ENCODE results near the gene ODC1.
A peak's percentile ranks its signal among the peaks of the same experiment; 100 is the strongest.
"Not testable (repeated sequence)": the region's sequence is repeated elsewhere in the genome, so short reads cannot be mapped to it uniquely, and the experiment has no call there.

ODC1 gene

GRCh38 chr2:10477443-10478297 is 29.5 kb upstream of the ODC1 start:
- no peak for DNase-seq

- no peak for DNase-seq
Measured at GRCh38 chr2:10476723-10477442, 28.8 kb upstream of the ODC1 start.

- DNase-seq: no peak
Measured at GRCh38 chr2:10475811-10476660, 27.9 kb upstream of the ODC1 start.

- DNase-seq: no peak
Measured at GRCh38 chr2:10475221-10475722, 27.1 kb upstream of the ODC1 start.

GRCh38 chr2:10473121-10473756 is 25.1 kb upstream of the ODC1 start:
- DNase-seq: no peak

GRCh38 chr2:10471955-10472354 is 23.8 kb upstream of the ODC1 start:
- no peak for DNase-seq

GRCh38 chr2:10471046-10471571 is 23.0 kb upstream of the ODC1 start:
- no peak for DNase-seq

GRCh38 chr2:10469955-10470608 is 22.0 kb upstream of the ODC1 start:
- DNase-seq: no peak

- DNase-seq: no peak
Measured at GRCh38 chr2:10469301-10469700, 21.2 kb upstream of the ODC1 start.

- no peak for DNase-seq
Measured at GRCh38 chr2:10467401-10467800, 19.3 kb upstream of the ODC1 start.

GRCh38 chr2:10466801-10467200 is 18.7 kb upstream of the ODC1 start:
- DNase-seq: no peak

- no peak for DNase-seq
Measured at GRCh38 chr2:10465910-10466309, 17.8 kb upstream of the ODC1 start.

- no peak for DNase-seq
Measured at GRCh38 chr2:10462178-10463083, 14.3 kb upstream of the ODC1 start.

GRCh38 chr2:10460366-10460796 is 12.3 kb upstream of the ODC1 start:
- no peak for DNase-seq

GRCh38 chr2:10457846-10458598 is 9.9 kb upstream of the ODC1 start:
- no peak for DNase-seq

GRCh38 chr2:10457195-10457594 is 9.1 kb upstream of the ODC1 start:
- not testable (repeated sequence) for DNase-seq

- DNase-seq: no peak
Measured at GRCh38 chr2:10454505-10454904, 6.4 kb upstream of the ODC1 start.

- DNase-seq: no peak
Measured at GRCh38 chr2:10453905-10454298, 5.8 kb upstream of the ODC1 start.

GRCh38 chr2:10452956-10453904 is 5.1 kb upstream of the ODC1 start:
- peak; percentile 7 for DNase-seq

Measured in NCI-H1417 treated with DMSO at 0.1 percent for 48 hours (cell line).